Endothelial cell of umbilical vein (primary cell): ENCODE measurements around the gene IPPK. TPM values are rescaled to one million over a fixed set of nuclear protein-coding genes. Genes with fewer than 3 reads are reported as not detected.

Source experiments
- BruUV-seq: library from RNA; stranded (reverse); fragments of 400-500 nt; replicated peaks from 2 replicates; lab custom pipeline; 2021; lab: Mats Ljungman, UMichigan
- CTCF ChIA-PET: fragments of 300-600, 350-600 bp; sonication (Branson Sonifier 250); formaldehyde crosslinking; loops from one replicate; lab custom pipeline; 2021; ENCODE audit warnings: antibody characterized with exemption, inconsistent platforms; lab: Charles Lee
- POLR2A ChIA-PET: fragments of 300-600, 350-600 bp; sonication (Branson Sonifier 250); formaldehyde crosslinking; loops from one replicate; lab custom pipeline; 2021; ENCODE audit warnings: antibody characterized with exemption, inconsistent platforms; lab: Charles Lee
- DNase-seq: peaks from one replicate; pipeline ENCODE4 v3.0.0-alpha.2; 2011; ENCODE audit warnings: low read depth, low spot score
- FAIRE-seq: peaks from 2 replicates; lab custom pipeline; 2011; peaks lifted over from hg19 to GRCh38; lab: Jason Lieb, UNC
- H2AFZ ChIP-seq: 2 replicates; pipeline ENCODE4 v1.6.0; 2012; ENCODE audit warnings: low read depth, low read length, control low read depth, inconsistent platforms
- H3K27ac ChIP-seq: 2 replicates; pipeline ENCODE4 v1.5.1; 2011; ENCODE audit warnings: low read depth, mild to moderate bottlenecking, control low read depth, low read length, moderate library complexity; ENCODE audit not compliant: insufficient read depth
- H3K27me3 ChIP-seq, 2 experiments: 2 replicates each; pipeline versions ENCODE4 v1.6.0 to v1.6.1; 2011; ENCODE audit warnings: low read length in 2 of 2, mixed read lengths in 1 of 2; ENCODE audit not compliant: control insufficient read depth in 2 of 2, insufficient read depth in 2 of 2
- H3K36me3 ChIP-seq, 2 experiments: 2 replicates in 1 of 2; 3 replicates in 1 of 2; pipeline ENCODE4 v1.5.1; 2011; ENCODE audit warnings: low read length in 2 of 2, mild to moderate bottlenecking in 1 of 2, moderate library complexity in 1 of 2; ENCODE audit not compliant: control insufficient read depth in 2 of 2, insufficient read depth in 2 of 2; ENCODE audit errors: extremely low read depth in 1 of 2
- H3K4me1 ChIP-seq: 3 replicates; pipeline ENCODE4 v1.5.1; 2011; ENCODE audit warnings: mild to moderate bottlenecking, low read length; ENCODE audit not compliant: control insufficient read depth, insufficient read depth; ENCODE audit errors: extremely low read depth
- H3K4me2 ChIP-seq: 2 replicates; pipeline ENCODE4 v1.6.1; 2011; ENCODE audit warnings: low read length, control low read depth, mixed read lengths; ENCODE audit not compliant: insufficient read depth
- H3K4me3 ChIP-seq, 3 experiments: fragments of 200-600 bp in 1 of 3; sonication (generic), shearing (Covaris generic) in 1 of 3; replicated peaks in 1 of 3; 2 replicates each; pipeline ENCODE4 v1.5.1; 2011 to 2016; ENCODE audit warnings: control low read depth in 3 of 3, low read length in 3 of 3, mild to moderate bottlenecking in 2 of 3, inconsistent platforms in 1 of 3, low read depth in 1 of 3, moderate library complexity in 1 of 3; ENCODE audit not compliant: insufficient read depth in 1 of 3
- H3K79me2 ChIP-seq: 2 replicates; pipeline ENCODE4 v1.6.0; 2012; ENCODE audit warnings: low read length, inconsistent platforms; ENCODE audit not compliant: control insufficient read depth, insufficient read depth
- H3K9ac ChIP-seq: replicated peaks from 2 replicates; pipeline ENCODE3; 2011; ENCODE audit warnings: low read length, control low read depth; ENCODE audit not compliant: insufficient read depth; ENCODE audit errors: extremely low read depth
- H3K9me1 ChIP-seq: replicated peaks from 3 replicates; pipeline ENCODE4 v1.6.0; 2011; ENCODE audit warnings: mild to moderate bottlenecking, low read length; ENCODE audit not compliant: control insufficient read depth, insufficient read depth; ENCODE audit errors: extremely low read depth
- H3K9me3 ChIP-seq: replicated peaks from 2 replicates; pipeline ENCODE4 v1.5.1; 2012; ENCODE audit warnings: low read length, inconsistent platforms; ENCODE audit not compliant: control insufficient read depth, insufficient read depth
- H4K20me1 ChIP-seq: replicated peaks from 2 replicates; pipeline ENCODE3; 2011; ENCODE audit warnings: mild to moderate bottlenecking, low read length; ENCODE audit not compliant: control insufficient read depth, insufficient read depth; ENCODE audit errors: extremely low read depth
- EZH2 ChIP-seq: IDR thresholded peaks from 2 replicates; pipeline ENCODE4 v1.6.1; 2012; ENCODE audit warnings: borderline replicate concordance, low read depth, mild to moderate bottlenecking, moderate library complexity, low read length, inconsistent platforms; ENCODE audit not compliant: severe bottlenecking
- FOS ChIP-seq: IDR thresholded peaks from 2 replicates; pipeline ENCODE4 v1.6.1; 2011; ENCODE audit warnings: mild to moderate bottlenecking, low read length, moderate library complexity, borderline replicate concordance; ENCODE audit not compliant: insufficient read depth
- GATA2 ChIP-seq: IDR thresholded peaks from 2 replicates; pipeline ENCODE4 v1.7.0; 2011; ENCODE audit warnings: low read depth, mild to moderate bottlenecking, moderate library complexity, mixed read lengths, low read length; ENCODE audit not compliant: insufficient read length, insufficient read depth
- JUN ChIP-seq: IDR thresholded peaks from 2 replicates; pipeline ENCODE4 v1.6.1; 2011; ENCODE audit warnings: borderline replicate concordance, low read depth; ENCODE audit not compliant: insufficient read length, insufficient read depth
- MAX ChIP-seq: IDR thresholded peaks from 2 replicates; pipeline ENCODE4 v1.6.1; 2011; ENCODE audit not compliant: insufficient read depth, insufficient read length
- MYC ChIP-seq: IDR thresholded peaks from one replicate; pipeline ENCODE4 v1.6.1; 2011; ENCODE audit warnings: mild to moderate bottlenecking, low read depth, low read length
- POLR2A ChIP-seq: IDR thresholded peaks from 2 replicates; pipeline ENCODE4 v1.6.1; 2012; ENCODE audit warnings: low read depth, mild to moderate bottlenecking, control low read depth, low read length
- POLR2AphosphoS5 ChIP-seq: IDR thresholded peaks from 2 replicates; pipeline ENCODE4 v1.6.1; 2012; ENCODE audit warnings: low read depth, mild to moderate bottlenecking, control low read depth, low read length, moderate library complexity; ENCODE audit not compliant: insufficient read depth
- dilution Hi-C: fragments of 300-500 bp; cut with MboI; formaldehyde crosslinking; loops from one replicate; pipeline ENCODE4 v1.15.0; 2019; ENCODE audit warnings: low sequenced_read_pairs; ENCODE audit not compliant: extremely low pct_ligation_motif_present
- intact Hi-C: fragments of 100-400 bp; cut with micrococcal nuclease; formaldehyde crosslinking; loops from one replicate; pipeline ENCODE4 v1.10.0; 2022
- polyA plus RNA-seq, 4 experiments: library from polyadenylated mRNA; depleted of rRNA in 3 of 4; stranded (reverse) in 3 of 4; unstranded in 1 of 4; fragments of >200 nt; gene quantifications; 2 replicates each; pipeline versions ENCODE4 v1.2.1 to v1.2.3, GENCODE V29; 2011 to 2012; ENCODE audit warnings: missing spikeins in 1 of 4
- total RNA-seq: library from RNA; stranded (reverse); gene quantifications from 2 replicates; pipeline ENCODE4 v1.2.3, GENCODE V29; 2021
- TF ChIP-seq, protein P1 (sequence below), 2 donors: IDR thresholded peaks; 1 replicate in 1 of 2; 2 replicates in 1 of 2; pipeline ENCODE4 v1.5.1; 2011; ENCODE audit warnings: low read length in 2 of 2, mild to moderate bottlenecking in 2 of 2, moderate library complexity in 2 of 2, control low read depth in 1 of 2, inconsistent platforms in 1 of 2, low read depth in 1 of 2; ENCODE audit not compliant: insufficient read depth in 1 of 2; ENCODE audit errors: extremely low read depth in 1 of 2

IPPK gene
- total and polyA plus RNA-seq, 2 donors (not counting 3 experiments of a cell fraction or from before 2014, with no cell fraction given): 14.0 to 28.0 TPM

DNA sequence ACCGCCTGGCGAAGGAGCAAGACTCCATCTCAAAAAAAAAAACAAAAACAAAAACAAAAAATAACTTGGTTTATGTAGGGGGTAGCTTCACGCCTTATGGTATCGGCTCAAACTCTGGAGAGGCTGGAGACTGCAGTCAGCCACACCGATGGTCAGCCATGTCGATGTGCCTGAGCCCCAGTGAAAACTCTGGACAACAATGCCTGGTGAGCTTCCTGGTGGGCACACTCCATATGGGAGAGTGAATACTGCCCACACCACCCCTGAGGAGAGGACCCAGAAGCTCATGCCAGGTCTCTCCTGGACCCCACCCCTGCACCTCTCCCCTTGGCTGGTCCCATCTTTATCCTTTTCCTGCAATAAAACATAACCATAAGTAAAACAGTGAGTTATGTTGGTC, 19.6 kb downstream of the IPPK start:
- Histone ChIP-seq H3K9me1 (no peaks in the 10 kb centered on the region), H3K27ac (no peak overlapping the region), H3K9ac (no peak overlapping the region), H3K36me3 (peaks cover 15 to 23% of the 10 kb centered on the region in 2 experiments), H3K4me3 (no peak overlapping the region), H2AFZ (no peak overlapping the region), H3K4me2 (no peak overlapping the region), H3K27me3 (no peaks in the 10 kb centered on the region), H3K79me2 (peaks cover 29% of the 10 kb centered on the region), H3K9me3 (no peaks in the 10 kb centered on the region), H3K4me1 (peaks cover 8% of the 10 kb centered on the region), H4K20me1 (no peaks in the 10 kb centered on the region)
- no peak for FAIRE-seq
- ChIA-PET CTCF (no interaction called here), POLR2A (no interaction called here)
- DNase-seq: no peak
- intact Hi-C loops: no loop called here
- TF ChIP-seq POLR2AphosphoS5 (no peak), MAX (no peak), GATA2 (no peak), POLR2A (no peak), FOS (no peak), MYC (no peak), JUN (no peak), EZH2 (no peak)
- TF ChIP-seq, protein P1, sequence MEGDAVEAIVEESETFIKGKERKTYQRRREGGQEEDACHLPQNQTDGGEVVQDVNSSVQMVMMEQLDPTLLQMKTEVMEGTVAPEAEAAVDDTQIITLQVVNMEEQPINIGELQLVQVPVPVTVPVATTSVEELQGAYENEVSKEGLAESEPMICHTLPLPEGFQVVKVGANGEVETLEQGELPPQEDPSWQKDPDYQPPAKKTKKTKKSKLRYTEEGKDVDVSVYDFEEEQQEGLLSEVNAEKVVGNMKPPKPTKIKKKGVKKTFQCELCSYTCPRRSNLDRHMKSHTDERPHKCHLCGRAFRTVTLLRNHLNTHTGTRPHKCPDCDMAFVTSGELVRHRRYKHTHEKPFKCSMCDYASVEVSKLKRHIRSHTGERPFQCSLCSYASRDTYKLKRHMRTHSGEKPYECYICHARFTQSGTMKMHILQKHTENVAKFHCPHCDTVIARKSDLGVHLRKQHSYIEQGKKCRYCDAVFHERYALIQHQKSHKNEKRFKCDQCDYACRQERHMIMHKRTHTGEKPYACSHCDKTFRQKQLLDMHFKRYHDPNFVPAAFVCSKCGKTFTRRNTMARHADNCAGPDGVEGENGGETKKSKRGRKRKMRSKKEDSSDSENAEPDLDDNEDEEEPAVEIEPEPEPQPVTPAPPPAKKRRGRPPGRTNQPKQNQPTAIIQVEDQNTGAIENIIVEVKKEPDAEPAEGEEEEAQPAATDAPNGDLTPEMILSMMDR (IDR thresholded peaks at IDR 0.05; ENCODE audit: extremely low read depth in 1 of 2, insufficient read depth in 1 of 2, low read depth in 1 of 2, low read length in 2 of 2): no peak
- BruUV-seq: no TSS peak
- dilution Hi-C loops: no loop called here
